HAP-1 (cell line): ENCODE results near the gene RSBN1.
A peak's percentile ranks its signal among the peaks of the same experiment; 100 is the strongest.

Source experiments
- DNase-seq, 2 experiments: peaks; one replicate each; pipeline ENCODE4 v3.0.0-alpha.2; 2016 to 2020; ENCODE audit warnings: low spot score in 2 of 2
- H3K27me3 ChIP-seq: fragments of 250-450 bp; sonication (Bioruptor Pico); 2 replicates; pipeline ENCODE4 v1.5.1; 2020; ENCODE audit warnings: low read depth, mild to moderate bottlenecking, moderate library complexity
- H3K36me3 ChIP-seq: fragments of 250-450 bp; sonication (Bioruptor Pico); replicated peaks from 2 replicates; pipeline ENCODE4 v1.5.1; 2020; ENCODE audit warnings: mild to moderate bottlenecking
- H3K4me1 ChIP-seq: fragments of 250-450 bp; sonication (Bioruptor Pico); 2 replicates; pipeline ENCODE4 v1.5.1; 2020; ENCODE audit warnings: mild to moderate bottlenecking
- H3K4me3 ChIP-seq: fragments of 250-450 bp; sonication (Bioruptor Pico); 2 replicates; pipeline ENCODE4 v1.5.1; 2020; ENCODE audit warnings: mild to moderate bottlenecking, moderate library complexity
- H3K9me3 ChIP-seq: fragments of 250-450 bp; sonication (Bioruptor Pico); 2 replicates; pipeline ENCODE4 v1.5.1; 2020; ENCODE audit warnings: mild to moderate bottlenecking, moderate library complexity
- in situ Hi-C: fragments of 300-500 bp; cut with MboI; formaldehyde crosslinking; loops from 3 replicates; pipeline ENCODE4 v1.14.3; 2020; ENCODE audit warnings: low sequenced_read_pairs, inconsistent platforms, mixed read lengths

RSBN1 gene

DNA sequence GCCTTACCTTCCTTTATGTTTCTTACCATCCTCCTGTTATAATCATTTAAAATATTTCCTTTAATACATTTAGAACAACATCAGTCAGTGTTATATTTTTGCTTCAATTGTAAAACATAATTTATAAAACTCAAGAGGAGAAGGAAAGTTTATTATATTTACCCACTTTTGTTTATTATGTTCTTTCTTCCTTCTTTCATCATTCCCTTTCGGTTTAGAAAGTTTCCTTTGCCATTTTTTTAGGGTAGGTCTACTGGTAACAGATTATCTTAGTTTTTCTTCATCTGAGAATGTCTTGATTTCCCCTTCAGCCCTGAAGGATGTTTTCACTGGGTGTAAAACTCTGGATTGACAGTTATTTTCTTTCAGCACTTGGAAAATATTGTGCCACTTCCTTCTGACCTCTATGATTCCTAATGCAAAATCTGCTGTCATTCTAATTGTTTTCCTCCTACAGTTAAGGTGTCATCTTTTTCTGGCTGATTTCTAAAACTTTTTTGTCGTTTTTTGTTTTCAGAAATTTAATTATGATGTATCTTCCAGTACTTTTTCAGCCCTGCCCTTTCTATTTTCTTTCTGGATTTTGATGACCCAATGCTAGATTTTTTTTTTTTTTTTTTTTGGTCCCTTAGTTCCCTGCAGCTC, 34.2 kb upstream of the RSBN1 start:
- in situ Hi-C loops: no loop called here
- Histone ChIP-seq H3K36me3 (no peaks in the 10 kb centered on the region), H3K9me3 (no peaks in the 10 kb centered on the region), H3K27me3 (no peaks in the 10 kb centered on the region), H3K4me3 (no peak overlapping the region), H3K4me1 (no peaks in the 10 kb centered on the region)
- no peak for DNase-seq

- no peaks in the 10 kb centered on the region for H3K9me3 ChIP-seq
- no peaks in the 10 kb centered on the region for H3K36me3 ChIP-seq
- no peaks in the 10 kb centered on the region for H3K4me1 ChIP-seq
- DNase-seq: no peak
- peaks cover 13% of the 10 kb centered on the region for H3K27me3 ChIP-seq
- H3K4me3 ChIP-seq: no peak overlapping the region
- in situ Hi-C loops: no loop called here
Measured at GRCh38 chr1:113836534-113836933, 24.3 kb upstream of the RSBN1 start.

- Histone ChIP-seq H3K9me3 (no peaks in the 10 kb centered on the region), H3K4me3 (no peak overlapping the region), H3K27me3 (peaks cover 16% of the 10 kb centered on the region), H3K4me1 (no peaks in the 10 kb centered on the region), H3K36me3 (no peaks in the 10 kb centered on the region)
- peak; percentile 13 to 52 for DNase-seq
- in situ Hi-C loops: no loop called here
Measured at GRCh38 chr1:113835686-113836290, 23.5 kb upstream of the RSBN1 start.

DNA sequence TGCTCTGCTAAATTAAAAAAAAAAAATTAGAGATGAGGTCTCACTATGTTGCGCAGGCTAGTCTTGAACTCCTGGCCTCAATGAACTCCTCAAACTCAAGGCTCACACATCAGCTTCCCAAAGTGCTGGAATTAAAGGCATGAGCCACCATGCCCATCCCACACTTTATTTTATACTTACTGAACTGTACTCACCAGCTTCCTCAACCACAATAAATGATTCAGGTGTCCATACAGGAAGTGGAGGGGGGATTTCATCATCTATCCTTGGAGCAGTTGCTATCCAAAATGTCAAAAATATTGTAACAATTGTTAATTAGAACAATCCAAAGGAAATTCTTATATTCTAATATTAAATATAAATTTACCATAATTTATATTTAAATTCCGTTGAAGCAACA, 22.4 kb upstream of the RSBN1 start:
- no peak for DNase-seq
- H3K9me3 ChIP-seq: no peaks in the 10 kb centered on the region
- H3K4me3 ChIP-seq: no peak overlapping the region
- in situ Hi-C loops: no loop called here
- no peaks in the 10 kb centered on the region for H3K36me3 ChIP-seq
- peaks cover 16% of the 10 kb centered on the region for H3K27me3 ChIP-seq
- no peaks in the 10 kb centered on the region for H3K4me1 ChIP-seq

GRCh38 chr1:113830039-113830438, 17.8 kb upstream of the RSBN1 start:
- in situ Hi-C loops: no loop called here
- Histone ChIP-seq H3K36me3 (no peaks in the 10 kb centered on the region), H3K4me3 (no peak overlapping the region), H3K27me3 (peaks cover 16% of the 10 kb centered on the region), H3K4me1 (no peaks in the 10 kb centered on the region), H3K9me3 (no peaks in the 10 kb centered on the region)
- no peak for DNase-seq

DNA sequence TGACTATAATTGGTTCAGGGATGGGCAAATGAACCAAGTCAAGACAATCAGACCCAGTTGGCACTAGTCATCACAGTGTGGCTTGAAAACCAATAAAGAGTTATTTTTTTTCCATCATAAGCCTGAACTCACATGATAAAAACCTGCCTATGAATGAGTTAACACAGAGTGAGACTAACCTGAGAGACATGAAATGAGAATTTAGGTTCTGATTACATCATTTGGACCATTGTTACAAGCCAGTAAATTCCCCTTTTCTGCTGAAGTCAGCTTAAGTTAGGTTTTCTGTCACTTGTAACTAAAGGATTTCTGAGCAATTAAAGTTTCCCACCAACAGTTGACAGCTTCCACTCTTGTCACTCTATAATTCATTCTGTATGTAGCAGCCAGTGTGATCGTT, 9.6 kb upstream of the RSBN1 start:
- Histone ChIP-seq H3K27me3 (no peaks in the 10 kb centered on the region), H3K36me3 (no peaks in the 10 kb centered on the region), H3K4me3 (no peak overlapping the region), H3K9me3 (no peaks in the 10 kb centered on the region), H3K4me1 (no peaks in the 10 kb centered on the region)
- no peak for DNase-seq
- in situ Hi-C loops: no loop called here

DNA sequence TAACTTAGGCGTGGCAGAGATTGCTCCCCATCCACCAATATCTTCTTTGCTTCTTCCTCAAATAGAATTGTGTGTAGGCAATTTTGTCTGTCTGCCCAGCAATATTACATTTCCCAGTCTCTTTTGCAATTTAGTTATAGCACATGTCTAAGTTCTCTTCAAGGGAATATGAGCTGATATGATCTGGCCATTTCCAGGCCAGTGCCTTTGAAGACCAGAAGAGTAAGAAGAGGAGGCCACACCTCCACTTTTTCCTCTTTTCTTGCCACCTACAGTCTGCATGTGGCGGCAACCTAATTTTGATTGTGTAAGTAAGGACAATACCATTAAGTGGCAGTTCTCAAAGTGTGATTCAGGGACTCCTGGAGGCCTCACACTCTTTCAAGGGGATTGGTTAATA, 6.3 kb upstream of the RSBN1 start:
- in situ Hi-C loops: no loop called here
- H3K9me3 ChIP-seq: no peaks in the 10 kb centered on the region
- DNase-seq: no peak
- H3K36me3 ChIP-seq: no peaks in the 10 kb centered on the region
- no peaks in the 10 kb centered on the region for H3K4me1 ChIP-seq
- no peaks in the 10 kb centered on the region for H3K27me3 ChIP-seq
- H3K4me3 ChIP-seq: no peak overlapping the region

- peaks cover 16% of the 10 kb centered on the region for H3K4me1 ChIP-seq
- in situ Hi-C loops: no loop called here
- no peak overlapping the region for H3K4me3 ChIP-seq
- H3K36me3 ChIP-seq: no peaks in the 10 kb centered on the region
- H3K9me3 ChIP-seq: no peaks in the 10 kb centered on the region
- no peak for DNase-seq
- no peaks in the 10 kb centered on the region for H3K27me3 ChIP-seq
Measured at GRCh38 chr1:113813218-113813617, 942 bp upstream of the RSBN1 start.

DNA sequence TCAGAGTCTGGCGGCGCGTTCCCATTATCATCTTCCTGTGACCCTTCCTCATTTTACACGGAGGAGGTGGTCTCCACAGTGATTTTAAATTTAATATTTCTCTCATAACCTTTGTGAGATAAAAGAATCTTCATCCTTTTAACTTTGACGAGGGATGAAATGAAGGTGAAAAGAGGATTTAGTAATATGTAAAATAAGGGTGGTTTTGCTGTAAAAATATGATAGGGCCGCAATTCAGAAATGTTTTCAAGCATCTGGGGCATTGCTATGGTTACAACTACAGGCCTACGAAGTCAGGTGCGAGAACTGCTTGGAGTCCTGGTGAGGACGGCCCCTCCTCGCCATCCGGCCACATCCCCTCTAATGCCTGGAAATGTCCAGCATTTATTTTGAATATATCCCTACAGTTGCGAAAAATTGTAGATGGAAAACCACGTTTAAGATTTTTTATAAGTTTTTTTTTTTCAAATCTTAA, 422 bp upstream of the RSBN1 start:
- peaks cover 16% of the 10 kb centered on the region for H3K4me1 ChIP-seq
- no peaks in the 10 kb centered on the region for H3K27me3 ChIP-seq
- H3K9me3 ChIP-seq: no peaks in the 10 kb centered on the region
- peak; percentile 6 to 20 for DNase-seq
- in situ Hi-C loops: no loop called here
- H3K4me3 ChIP-seq: peak overlapping the region; percentile 83
- H3K36me3 ChIP-seq: no peaks in the 10 kb centered on the region

- peak; percentile 35 to 56 for DNase-seq
- H3K4me3 ChIP-seq: peak overlapping the region; percentile 83
- H3K36me3 ChIP-seq: no peaks in the 10 kb centered on the region
- H3K9me3 ChIP-seq: no peaks in the 10 kb centered on the region
- in situ Hi-C loops: no loop called here
- H3K27me3 ChIP-seq: no peaks in the 10 kb centered on the region
- H3K4me1 ChIP-seq: peaks cover 16% of the 10 kb centered on the region
Measured at GRCh38 chr1:113811156-113811887, 954 bp downstream of the RSBN1 start.

- in situ Hi-C loops: no loop called here
Measured at GRCh38 chr1:113809670-113810602, 2.3 kb downstream of the RSBN1 start.

GRCh38 chr1:113808450-113809195, 3.7 kb downstream of the RSBN1 start:
- H3K4me3 ChIP-seq: no peak overlapping the region
- H3K27me3 ChIP-seq: no peaks in the 10 kb centered on the region
- no peak for DNase-seq
- H3K36me3 ChIP-seq: no peaks in the 10 kb centered on the region
- H3K4me1 ChIP-seq: peaks cover 16% of the 10 kb centered on the region
- no peaks in the 10 kb centered on the region for H3K9me3 ChIP-seq
- in situ Hi-C loops: no loop called here

More at GRCh38 chr1:113809670-113810602, 2.3 kb downstream of the RSBN1 start:
- no peaks in the 10 kb centered on the region for H3K9me3 ChIP-seq
- peaks cover 16% of the 10 kb centered on the region for H3K4me1 ChIP-seq
- peak in 1 of 2 experiments; percentile 36 for DNase-seq
- H3K27me3 ChIP-seq: no peaks in the 10 kb centered on the region
- no peaks in the 10 kb centered on the region for H3K36me3 ChIP-seq
- H3K4me3 ChIP-seq: peak overlapping the region; percentile 83

DNA sequence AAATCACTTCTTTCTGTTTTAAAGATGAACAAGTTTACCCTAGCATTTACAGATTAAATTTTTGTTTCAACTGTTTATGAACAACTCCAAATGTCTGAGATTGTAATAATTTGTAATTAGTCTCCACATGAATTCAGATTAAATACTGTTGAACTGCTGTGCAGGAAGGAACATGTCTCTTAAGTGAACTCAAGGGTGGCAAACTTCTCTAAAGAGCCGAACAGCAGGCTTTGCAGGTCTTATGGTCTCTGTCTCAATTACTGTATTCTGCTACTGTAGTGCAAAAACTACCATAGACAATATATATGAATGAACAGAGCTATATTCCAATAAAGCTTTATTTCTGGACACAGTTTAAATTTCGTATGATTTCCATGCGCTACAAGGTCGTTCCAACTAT, 6.6 kb downstream of the RSBN1 start:
- no peak for DNase-seq
- no peaks in the 10 kb centered on the region for H3K27me3 ChIP-seq
- no peak overlapping the region for H3K4me3 ChIP-seq
- H3K36me3 ChIP-seq: no peaks in the 10 kb centered on the region
- H3K4me1 ChIP-seq: peaks cover 14% of the 10 kb centered on the region
- H3K9me3 ChIP-seq: no peaks in the 10 kb centered on the region
- in situ Hi-C loops: no loop called here
